Stomach (tissue), 9 donors: ENCODE results near the gene FPR3. TPM values are rescaled to one million over a fixed set of nuclear protein-coding genes. Genes with fewer than 3 reads are reported as not detected.

Source experiments
- DNase-seq, 2 donors: peaks; one replicate each; pipeline versions ENCODE4 v3.0.0 to v3.0.0-alpha.2; 2013 to 2019
- H3K27ac ChIP-seq, 5 donors: fragments of 200-600 bp in 4 of 5; sonication (generic) in 4 of 5; one replicate each; pipeline ENCODE4 v1.5.1; 2013 to 2019; ENCODE audit warnings: mild to moderate bottlenecking in 1 of 5, moderate library complexity in 1 of 5
- H3K27me3 ChIP-seq, 3 donors: fragments of 200-600 bp; sonication (generic); one replicate each; pipeline ENCODE4 v1.5.1; 2017 to 2019; ENCODE audit warnings: mixed run types in 1 of 3
- H3K36me3 ChIP-seq, 4 donors: fragments of 200-600 bp; sonication (generic); 1 replicate in 3 of 4; 2 replicates in 1 of 4; pipeline ENCODE4 v1.5.1; 2016 to 2019
- H3K4me1 ChIP-seq, 4 donors: fragments of 200-600 bp; sonication (generic); one replicate each; pipeline ENCODE4 v1.5.1; 2016 to 2019
- H3K4me3 ChIP-seq, 4 donors: fragments of 200-600 bp; sonication (generic) in 3 of 4; one replicate each; pipeline ENCODE4 v1.5.1; 2016 to 2019; ENCODE audit warnings: mild to moderate bottlenecking in 1 of 4
- H3K9me3 ChIP-seq, 4 donors: fragments of 200-600 bp; sonication (generic); one replicate each; pipeline ENCODE4 v1.5.1; 2016 to 2019
- CTCF ChIP-seq, 7 experiments: fragments of 450-650 bp in 4 of 7; fragments of 200-600 bp in 3 of 7; sonication (generic) in 3 of 7; IDR thresholded peaks; one replicate each; pipeline ENCODE4 v1.5.1; 2016 to 2019; ENCODE audit warnings: antibody characterized with exemption in 7 of 7, control low read depth in 2 of 7, mild to moderate bottlenecking in 1 of 7
- EP300 ChIP-seq: sonication (generic); formaldehyde crosslinking; IDR thresholded peaks from one replicate; pipeline ENCODE4 v1.6.1; 2017; ENCODE audit warnings: antibody characterized with exemption
- POLR2A ChIP-seq, 4 donors: fragments of 450-650 bp; IDR thresholded peaks; one replicate each; pipeline ENCODE4 v1.6.1; 2016; ENCODE audit warnings: antibody characterized with exemption in 4 of 4, control low read depth in 2 of 4, mild to moderate bottlenecking in 1 of 4, moderate library complexity in 1 of 4
- POLR2AphosphoS5 ChIP-seq, 3 donors: sonication (generic); formaldehyde crosslinking; IDR thresholded peaks; one replicate each; pipeline ENCODE4 v1.6.1; 2016; ENCODE audit warnings: antibody characterized with exemption in 3 of 3
- WGBS, 5 donors: extraction: QIAGEN DNeasy Blood & Tissue Kit in 3 of 5; methylation state at CpG; one replicate each; pipeline versions ENCODE4 v1.1.5 to v1.1.7; 2013 to 2018; 5-methylcytosine and 5-hydroxymethylcytosine counted together
- intact Hi-C: fragments of 100-400 bp; cut with DNase I; formaldehyde crosslinking; loops from one replicate; pipeline ENCODE4 v1.15.1; 2023; ENCODE audit warnings: low total_unique reads
- polyA plus RNA-seq, 3 donors: library from polyadenylated mRNA; stranded (reverse); fragments of 200-250 nt; gene quantifications; one replicate each; pipeline ENCODE4 v1.2.3, GENCODE V29; 2013
- total RNA-seq, 5 donors: library from RNA; depleted of rRNA; stranded (reverse); fragments of >200 nt; gene quantifications; one replicate each; pipeline versions ENCODE4 v1.1.0 to v1.2.3, GENCODE V29; 2014 to 2016
- donor health status: healthy with polysubstance abuse.
- donor health status: Bipolar disorder and iron deficiency.
- donor health status: healthy.

The FPR3 gene
- total and polyA plus RNA-seq, 8 donors, result 0.58 to 7.0 (median 2.5) TPM; not detected in 2

GRCh38 chr19:51796195-51796679 is 1.3 kb downstream of the FPR3 start:
- H3K27me3 ChIP-seq, result peaks cover 0 to 8% (median 0%) of the 10 kb centered on the region in 3 donors
- H3K9me3 ChIP-seq, result peaks cover 0 to 15% (median 4%) of the 10 kb centered on the region in 4 donors
- no peaks in the 10 kb centered on the region for H3K36me3 ChIP-seq
- intact Hi-C loops, result no loop called here
- TF ChIP-seq POLR2A (IDR thresholded peaks at IDR 0.05), result no peak
- no peak for TF ChIP-seq POLR2AphosphoS5 (IDR thresholded peaks at IDR 0.05)
- no peak for TF ChIP-seq EP300
- TF ChIP-seq CTCF (IDR thresholded peaks at IDR 0.05), result no peak
- DNase-seq, result no peak
- peak overlapping the region in 1 of 5 donors; percentile 41 for H3K27ac ChIP-seq
- peaks cover 0 to 16% (median 0%) of the 10 kb centered on the region in 4 donors for H3K4me1 ChIP-seq
- 75 to 86% (median 81%) methylated on average over 8 of the region's 8 CpGs for WGBS, 5 donors
- H3K4me3 ChIP-seq, result peak overlapping the region in 1 of 4 donors; percentile 8

GRCh38 chr19:51797480-51797879 is 2.5 kb downstream of the FPR3 start:
- Histone ChIP-seq H3K36me3 (no peaks in the 10 kb centered on the region), H3K4me1 (peaks cover 0 to 16% (median 0%) of the 10 kb centered on the region in 4 donors), H3K27me3 (peaks cover 0 to 8% (median 0%) of the 10 kb centered on the region in 3 donors), H3K4me3 (no peak overlapping the region), H3K9me3 (peaks cover 0 to 15% (median 4%) of the 10 kb centered on the region in 4 donors), H3K27ac (peak overlapping the region in 1 of 5 donors; percentile 4)
- DNase-seq, result no peak
- WGBS, 5 donors, result 69 to 72% (median 69%) methylated on average over 5 of the region's 5 CpGs
- intact Hi-C loops, result no loop called here
- TF ChIP-seq POLR2AphosphoS5 (IDR thresholded peaks at IDR 0.05) (no peak), CTCF (IDR thresholded peaks at IDR 0.05) (no peak), POLR2A (IDR thresholded peaks at IDR 0.05) (no peak), EP300 (no peak)

- TF ChIP-seq POLR2AphosphoS5 (IDR thresholded peaks at IDR 0.05) (no peak), POLR2A (IDR thresholded peaks at IDR 0.05) (no peak), EP300 (no peak), CTCF (IDR thresholded peaks at IDR 0.05) (no peak)
- Histone ChIP-seq H3K4me1 (peaks cover 0 to 16% (median 0%) of the 10 kb centered on the region in 4 donors), H3K9me3 (peaks cover 0 to 10% (median 2%) of the 10 kb centered on the region in 4 donors), H3K27ac (peak overlapping the region in 2 of 5 donors; percentile 28 to 51), H3K27me3 (peaks cover 0 to 3% (median 0%) of the 10 kb centered on the region in 3 donors), H3K36me3 (no peaks in the 10 kb centered on the region), H3K4me3 (no peak overlapping the region)
- intact Hi-C loops, result no loop called here
- DNase-seq, result no peak
- WGBS, 5 donors, result 45 to 59% (median 53%) methylated on average over 3 of the region's 3 CpGs
These were observed 3.1 kb downstream of the FPR3 start for GRCh38 chr19:51798062-51798461.

- H3K9me3 ChIP-seq, result peaks cover 0 to 6% (median 0%) of the 10 kb centered on the region in 4 donors
- peak overlapping the region in 4 of 5 donors; percentile 43 to 68 (median 64) for H3K27ac ChIP-seq
- WGBS, 5 donors, result 62 to 76% (median 65%) methylated on average over 19 to 20 of the region's 20 CpGs
- H3K4me1 ChIP-seq, result peaks cover 0 to 16% (median 0%) of the 10 kb centered on the region in 4 donors
- TF ChIP-seq CTCF (IDR thresholded peaks at IDR 0.05) (no peak), POLR2AphosphoS5 (IDR thresholded peaks at IDR 0.05) (peak in 1 of 3 donors; percentile 45)
- H3K4me3 ChIP-seq, result no peak overlapping the region
- DNase-seq, result peak; percentile 39 to 86
- H3K27me3 ChIP-seq, result no peaks in the 10 kb centered on the region
- H3K36me3 ChIP-seq, result no peaks in the 10 kb centered on the region
- intact Hi-C loops, result no loop called here
These were observed 4.2 kb downstream of the FPR3 start for GRCh38 chr19:51799034-51799773.
